ACC112 (cell line): Measurements from ENCODE around the gene ERVK3-1.

Experiments
- H2AFZ ChIP-seq: fragments of 200-600 bp; sonication (generic); one replicate; pipeline ENCODE4 v1.6.0; 2017; ENCODE audit warnings: antibody characterized with exemption, low read length; ENCODE audit not compliant: unreplicated experiment
- H3K27ac ChIP-seq: fragments of 200-600 bp; sonication (generic); 2 replicates; pipeline ENCODE4 v1.5.1; 2014; ENCODE audit warnings: low read depth, mild to moderate bottlenecking, antibody characterized with exemption, low read length, moderate library complexity
- H3K27me3 ChIP-seq: fragments of 200-600 bp; sonication (generic); 2 replicates; pipeline ENCODE4 v1.6.1; 2014; ENCODE audit warnings: mild to moderate bottlenecking, antibody characterized with exemption, low read length, moderate library complexity, mixed read lengths; ENCODE audit not compliant: insufficient read depth
- H3K36me3 ChIP-seq: fragments of 200-600 bp; sonication (generic); 2 replicates; pipeline ENCODE4 v1.6.1; 2016; ENCODE audit warnings: mild to moderate bottlenecking, antibody characterized with exemption, low read length, moderate library complexity, mixed read lengths; ENCODE audit not compliant: insufficient read depth
- H3K4me1 ChIP-seq: fragments of 200-600 bp; sonication (generic); one replicate; pipeline ENCODE4 v1.6.1; 2016; ENCODE audit warnings: low read length, mixed read lengths; ENCODE audit not compliant: insufficient read depth, unreplicated experiment, control insufficient read depth
- H3K4me3 ChIP-seq: fragments of 200-600 bp; sonication (generic); 2 replicates; pipeline ENCODE4 v1.5.1; 2014; ENCODE audit warnings: mild to moderate bottlenecking, low read depth, low read length
- H3K79me2 ChIP-seq: fragments of 200-600 bp; sonication (generic); one replicate; pipeline ENCODE4 v1.6.0; 2016; ENCODE audit warnings: low read length; ENCODE audit not compliant: control insufficient read depth, unreplicated experiment, insufficient read depth

ERVK3-1 gene

GRCh38 chr19:58326914-58327726 is 21.9 kb downstream of the ERVK3-1 start, which contains the start of gene ZSCAN22:
TSS of gene ZSCAN22 (plus strand) at chr19:58326994. CDS start at chr19:58334803, 7,809 bp downstream.
- peaks cover 34% of the 10 kb centered on the region for H3K79me2 ChIP-seq
- peak within 1 kb of the TSS; percentile 92 for H3K4me3 ChIP-seq
- peaks cover 9% of the 10 kb centered on the region for H3K4me1 ChIP-seq
- H3K27me3 ChIP-seq = no peaks in the 10 kb centered on the region
- H3K36me3 ChIP-seq = no peaks in the 10 kb centered on the region
- H2AFZ ChIP-seq = peak within 1 kb of the TSS; percentile 88
- H3K27ac ChIP-seq = peak within 1 kb of the TSS; percentile 68

GRCh38 chr19:58328999-58329398 is 23.8 kb downstream of the ERVK3-1 start:
- H2AFZ ChIP-seq = no peak overlapping the region
- peaks cover 9% of the 10 kb centered on the region for H3K4me1 ChIP-seq
- H3K79me2 ChIP-seq = peaks cover 34% of the 10 kb centered on the region
- H3K27me3 ChIP-seq = no peaks in the 10 kb centered on the region
- H3K27ac ChIP-seq = no peak overlapping the region
- H3K4me3 ChIP-seq = no peak overlapping the region
- no peaks in the 10 kb centered on the region for H3K36me3 ChIP-seq

GRCh38 chr19:58330458-58330857 is 25.3 kb downstream of the ERVK3-1 start:
- Histone ChIP-seq H3K27ac (no peak overlapping the region), H3K79me2 (peaks cover 30% of the 10 kb centered on the region)

GRCh38 chr19:58332697-58333096 is 27.5 kb downstream of the ERVK3-1 start:
- Histone ChIP-seq H3K27me3 (no peaks in the 10 kb centered on the region), H3K4me3 (no peak overlapping the region), H3K36me3 (peaks cover 6% of the 10 kb centered on the region; the same call in 1 of the 2 replicates), H3K79me2 (peaks cover 19% of the 10 kb centered on the region), H3K4me1 (peaks cover 9% of the 10 kb centered on the region), H3K27ac (no peak overlapping the region), H2AFZ (no peak overlapping the region)

More at GRCh38 chr19:58330458-58330857, 25.3 kb downstream of the ERVK3-1 start:
- Histone ChIP-seq H3K36me3 (peaks cover 5% of the 10 kb centered on the region; the same call in 1 of the 2 replicates), H3K27me3 (no peaks in the 10 kb centered on the region), H3K4me1 (peaks cover 9% of the 10 kb centered on the region), H3K4me3 (no peak overlapping the region), H2AFZ (no peak overlapping the region)

- H3K27me3 ChIP-seq = no peaks in the 10 kb centered on the region
- H3K27ac ChIP-seq = no peak overlapping the region
- H3K79me2 ChIP-seq = peaks cover 2% of the 10 kb centered on the region
- H3K4me1 ChIP-seq = peaks cover 3% of the 10 kb centered on the region
- no peak overlapping the region for H3K4me3 ChIP-seq
- no peak overlapping the region for H2AFZ ChIP-seq
- peaks cover 21% of the 10 kb centered on the region for H3K36me3 ChIP-seq
These were observed 29.6 kb downstream of the ERVK3-1 start for GRCh38 chr19:58334691-58335249.

- Histone ChIP-seq H3K79me2 (peaks cover 2% of the 10 kb centered on the region), H2AFZ (no peak overlapping the region), H3K27me3 (no peaks in the 10 kb centered on the region), H3K36me3 (peaks cover 21% of the 10 kb centered on the region), H3K4me1 (peaks cover 2% of the 10 kb centered on the region), H3K4me3 (no peak overlapping the region), H3K27ac (no peak overlapping the region)
These were observed 30.5 kb downstream of the ERVK3-1 start for GRCh38 chr19:58335630-58336029.

GRCh38 chr19:58336216-58336615 is 31.0 kb downstream of the ERVK3-1 start:
- H3K27ac ChIP-seq = no peak overlapping the region
- H3K36me3 ChIP-seq = peaks cover 21% of the 10 kb centered on the region
- H3K4me3 ChIP-seq = no peak overlapping the region
- H3K27me3 ChIP-seq = no peaks in the 10 kb centered on the region
- no peaks in the 10 kb centered on the region for H3K79me2 ChIP-seq
- H3K4me1 ChIP-seq = no peaks in the 10 kb centered on the region
- H2AFZ ChIP-seq = no peak overlapping the region

- no peak overlapping the region for H2AFZ ChIP-seq
- H3K27ac ChIP-seq = no peak overlapping the region
- H3K36me3 ChIP-seq = peaks cover 21% of the 10 kb centered on the region
- no peak overlapping the region for H3K4me3 ChIP-seq
- H3K4me1 ChIP-seq = no peaks in the 10 kb centered on the region
- no peaks in the 10 kb centered on the region for H3K27me3 ChIP-seq
- no peaks in the 10 kb centered on the region for H3K79me2 ChIP-seq
These were observed 31.6 kb downstream of the ERVK3-1 start for GRCh38 chr19:58336820-58337219.

GRCh38 chr19:58338336-58338735 is 33.2 kb downstream of the ERVK3-1 start:
- H3K27me3 ChIP-seq = no peaks in the 10 kb centered on the region
- no peaks in the 10 kb centered on the region for H3K4me1 ChIP-seq
- H3K79me2 ChIP-seq = no peaks in the 10 kb centered on the region
- no peak overlapping the region for H3K27ac ChIP-seq
- H2AFZ ChIP-seq = no peak overlapping the region
- no peak overlapping the region for H3K4me3 ChIP-seq
- peaks cover 21% of the 10 kb centered on the region for H3K36me3 ChIP-seq

- Histone ChIP-seq H2AFZ (no peak overlapping the region), H3K27me3 (no peaks in the 10 kb centered on the region), H3K4me1 (no peaks in the 10 kb centered on the region), H3K79me2 (no peaks in the 10 kb centered on the region), H3K4me3 (no peak overlapping the region), H3K27ac (no peak overlapping the region), H3K36me3 (peaks cover 21% of the 10 kb centered on the region)
These were observed 33.8 kb downstream of the ERVK3-1 start for GRCh38 chr19:58338825-58339558.
